Measurements from ENCODE around the gene CFAP107. TPM values are rescaled to one million over a fixed set of nuclear protein-coding genes. Genes with fewer than 3 reads are reported as not detected.
A peak's percentile ranks its signal among the peaks of the same experiment; 100 is the strongest.
"Not testable (repeated sequence)": the region's sequence is repeated elsewhere in the genome, so short reads cannot be mapped to it uniquely, and the experiment has no call there.

Gene CFAP107
- total RNA-seq, 4 donors from 2014 or later, result not detected

- peak in 2 of 6 experiments; percentile 17 to 48 for TF ChIP-seq CTCF (IDR thresholded peaks at IDR 0.05)
- peaks cover 0 to 30% (median 18%) of the 10 kb centered on the region in 3 donors for H3K9me3 ChIP-seq
- H3K27ac ChIP-seq; H3K4me3 ChIP-seq; intact Hi-C loops (cut with DNase I); H3K27me3 ChIP-seq; H3K36me3 ChIP-seq; H3K4me1 ChIP-seq; DNase-seq: not testable (repeated sequence)
- 44 to 53% methylated on average over 4 to 5 of the region's 7 CpGs for WGBS, 2 donors
These were observed 37.8 kb downstream of the CFAP107 start for GRCh38 chr1:12783783-12784182.

GRCh38 chr1:12784729-12785128, 38.7 kb downstream of the CFAP107 start:
- H3K36me3 ChIP-seq; H3K27me3 ChIP-seq; H3K27ac ChIP-seq; intact Hi-C loops (cut with DNase I); H3K4me1 ChIP-seq; H3K4me3 ChIP-seq; DNase-seq: not testable (repeated sequence)
- H3K9me3 ChIP-seq, result peaks cover 0 to 30% (median 18%) of the 10 kb centered on the region in 3 donors
- WGBS, 2 donors, result 90 to 92% methylated on average over 7 of the region's 8 CpGs

GRCh38 chr1:12791097-12791496, 45.1 kb downstream of the CFAP107 start, which contains the start of gene PRAMEF1:
Gene PRAMEF1, plus strand, starts transcription at chr1:12791397. Its CDS starts 1,831 bp downstream, at chr1:12793228.
- H3K27me3 ChIP-seq; H3K4me3 ChIP-seq; H3K9me3 ChIP-seq; H3K36me3 ChIP-seq; H3K27ac ChIP-seq; DNase-seq; H3K4me1 ChIP-seq; intact Hi-C loops (cut with DNase I): not testable (repeated sequence)
- 87% methylated on average over 3 of the region's 5 CpGs; no CpG with 5 or more reads in 1 of the 2 donors for WGBS, 2 donors

GRCh38 chr1:12798911-12799310, 52.9 kb downstream of the CFAP107 start:
- H3K36me3 ChIP-seq, result no peaks in the 10 kb centered on the region
- no peaks in the 10 kb centered on the region for H3K9me3 ChIP-seq
- no peak overlapping the region for H3K27ac ChIP-seq
- WGBS, 2 donors, result 17 to 53% methylated on average over 1 to 2 of the region's 4 CpGs
- intact Hi-C loops (cut with DNase I), result no loop called here
- no peaks in the 10 kb centered on the region for H3K4me1 ChIP-seq
- TF ChIP-seq POLR2A (IDR thresholded peaks at IDR 0.05), result no peak
- no peak for TF ChIP-seq CTCF (IDR thresholded peaks at IDR 0.05)
- H3K27me3 ChIP-seq, result no peaks in the 10 kb centered on the region
- no peak for DNase-seq
- H3K4me3 ChIP-seq, result no peak overlapping the region

GRCh38 chr1:12799730-12800129, 53.7 kb downstream of the CFAP107 start:
- intact Hi-C loops (cut with DNase I), result no loop called here
- H3K36me3 ChIP-seq, result no peaks in the 10 kb centered on the region
- no peaks in the 10 kb centered on the region for H3K4me1 ChIP-seq
- no peak for DNase-seq
- no peak overlapping the region for H3K4me3 ChIP-seq
- H3K27ac ChIP-seq, result no peak overlapping the region
- H3K27me3 ChIP-seq, result no peaks in the 10 kb centered on the region
- H3K9me3 ChIP-seq, result no peaks in the 10 kb centered on the region
- WGBS, 2 donors, result 49 to 65% methylated on average over 2 of the region's 2 CpGs
- TF ChIP-seq POLR2A (IDR thresholded peaks at IDR 0.05) (no peak), CTCF (IDR thresholded peaks at IDR 0.05) (no peak)

GRCh38 chr1:12809933-12810332, 63.9 kb downstream of the CFAP107 start:
- H3K36me3 ChIP-seq, result no peaks in the 10 kb centered on the region
- 67% methylated on average over 1 of the region's 1 CpG; no CpG with 5 or more reads in 1 of the 2 donors for WGBS, 2 donors

More at GRCh38 chr1:12809933-12810332, 63.9 kb downstream of the CFAP107 start:
- no peak for DNase-seq
- intact Hi-C loops (cut with DNase I), result no loop called here
- no peaks in the 10 kb centered on the region for H3K9me3 ChIP-seq
- no peak overlapping the region for H3K4me3 ChIP-seq
- peaks cover 0 to 19% (median 0%) of the 10 kb centered on the region in 4 donors for H3K27me3 ChIP-seq
- no peak overlapping the region for H3K27ac ChIP-seq
- H3K4me1 ChIP-seq, result no peaks in the 10 kb centered on the region
- TF ChIP-seq CTCF (IDR thresholded peaks at IDR 0.05) (no peak), POLR2A (IDR thresholded peaks at IDR 0.05) (no peak)

Data from esophagus squamous epithelium (tissue), 5 donors.